Stimulated activated CD8-positive, alpha-beta memory T cell treated with anti-CD3 and anti-CD28 coated beads, Interleukin-7, amount 100 ng/mL, for 4 hours (primary cell): ENCODE measurements around the gene ZNF12.
"Not testable (repeated sequence)": the region's sequence is repeated elsewhere in the genome, so short reads cannot be mapped to it uniquely, and the experiment has no call there.

Experiments used
- DNase-seq, 2 donors: peaks; one replicate each; pipeline ENCODE4 v3.0.0-alpha.2; 2020; ENCODE audit warnings: low read depth in 2 of 2

Gene ZNF12

DNA sequence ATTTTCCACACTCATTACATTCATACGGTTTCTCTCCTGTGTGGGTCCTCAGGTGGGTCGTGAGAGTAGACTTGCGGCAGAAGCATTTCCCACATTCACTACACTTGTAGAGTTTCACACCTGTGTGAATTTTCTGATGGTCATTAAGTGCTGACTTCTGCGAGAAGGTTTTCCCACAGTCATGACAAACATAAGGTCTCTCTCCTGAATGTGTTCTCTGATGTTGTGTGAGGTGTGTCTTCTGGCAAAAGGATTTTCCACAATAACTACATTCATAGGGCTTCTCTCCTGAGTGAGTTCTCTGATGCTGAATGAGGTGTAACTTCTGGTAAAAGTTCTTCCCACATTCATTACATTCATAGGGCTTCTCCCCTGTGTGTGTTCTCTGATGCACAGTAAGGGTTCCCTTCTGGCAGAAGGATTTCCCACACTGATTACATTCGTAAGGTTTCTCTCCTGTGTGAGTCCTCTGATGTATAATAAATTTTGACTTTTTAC is 15.1 kb downstream of the ZNF12 start:
- no peak for DNase-seq

- no peak for DNase-seq
Observed at GRCh38 chr7:6691103-6691502, 15.6 kb downstream of the ZNF12 start.

GRCh38 chr7:6680146-6680545 is 26.6 kb downstream of the ZNF12 start:
- DNase-seq: no peak

GRCh38 chr7:6675807-6676405 is 30.8 kb downstream of the ZNF12 start:
- no peak for DNase-seq

- DNase-seq: not testable (repeated sequence)
Observed at GRCh38 chr7:6670851-6671250, 35.9 kb downstream of the ZNF12 start.

GRCh38 chr7:6658618-6659345 is 48.0 kb downstream of the ZNF12 start:
- DNase-seq: no peak

- no peak for DNase-seq
Observed at GRCh38 chr7:6656413-6656812, 50.3 kb downstream of the ZNF12 start.

DNA sequence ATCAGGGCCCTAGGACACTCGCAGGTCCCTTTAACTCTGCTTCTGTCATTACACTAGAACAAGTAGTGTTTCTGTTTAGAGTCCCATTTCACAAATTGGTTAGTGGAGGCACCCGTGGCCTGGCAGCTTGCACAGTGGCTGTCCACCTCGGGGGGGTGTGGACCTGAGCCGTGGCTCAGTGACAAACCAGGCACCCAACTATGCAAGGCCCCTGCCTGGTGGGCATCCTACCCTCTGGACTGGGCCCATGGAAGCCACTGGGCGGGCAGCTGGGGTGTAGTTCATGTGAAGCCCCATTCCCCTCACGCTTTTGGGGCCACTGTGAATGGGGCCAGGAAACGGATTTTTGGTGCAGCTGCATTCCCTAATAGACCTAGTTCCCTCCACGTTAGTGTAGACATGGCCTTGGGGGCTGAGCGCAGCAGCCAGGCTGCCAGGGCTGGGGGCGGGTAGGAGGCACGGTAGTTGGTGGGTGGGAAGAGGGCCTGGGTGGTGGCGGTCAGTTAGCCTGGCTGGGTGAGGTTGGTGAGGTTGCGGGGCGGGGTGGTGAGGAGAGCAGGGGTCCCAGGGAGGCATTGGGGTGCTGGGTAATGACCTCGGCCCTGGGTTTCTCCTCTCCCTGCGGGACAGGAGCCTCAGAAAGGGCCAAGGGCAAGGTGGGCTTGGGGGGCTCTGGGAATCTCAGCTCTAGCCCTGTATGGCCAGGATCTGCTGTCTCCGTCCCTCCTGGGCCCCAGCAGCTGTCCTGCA is 50.9 kb downstream of the ZNF12 start:
- no peak for DNase-seq

- DNase-seq: no peak
Observed at GRCh38 chr7:6654842-6655610, 51.7 kb downstream of the ZNF12 start.

DNA sequence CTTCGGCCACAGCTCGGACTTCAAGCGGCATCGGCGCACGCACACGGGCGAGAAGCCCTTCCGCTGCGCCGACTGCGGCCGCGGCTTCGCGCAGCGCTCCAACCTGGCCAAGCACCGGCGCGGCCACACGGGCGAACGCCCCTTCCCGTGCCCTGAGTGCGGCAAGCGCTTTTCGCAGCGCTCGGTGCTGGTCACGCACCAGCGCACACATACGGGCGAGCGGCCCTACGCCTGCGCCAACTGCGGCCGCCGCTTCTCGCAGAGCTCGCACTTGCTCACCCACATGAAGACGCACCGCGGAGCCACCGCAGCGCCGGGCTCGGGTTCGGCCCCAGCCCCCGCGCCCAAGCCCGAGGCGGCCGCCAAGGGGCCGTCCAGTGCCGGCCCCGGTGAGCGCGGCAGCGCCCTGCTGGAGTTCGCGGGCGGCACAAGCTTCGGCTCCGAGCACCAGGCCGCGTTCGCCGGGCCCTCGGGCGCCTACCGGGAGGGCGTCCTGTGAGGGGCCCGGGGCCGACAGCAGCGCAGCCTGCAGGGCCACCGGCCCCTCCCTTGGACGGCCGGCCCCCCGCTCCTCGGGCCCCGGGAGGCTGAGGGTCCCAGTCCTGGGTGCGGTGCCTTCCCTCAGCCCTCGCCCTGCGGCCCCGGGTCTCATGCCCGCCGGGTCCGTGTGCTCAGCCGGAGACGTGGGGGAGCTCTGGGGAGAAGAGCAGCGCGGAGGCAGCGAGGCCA is 52.5 kb downstream of the ZNF12 start:
- DNase-seq: no peak

GRCh38 chr7:6653071-6654003 is 53.4 kb downstream of the ZNF12 start:
- no peak for DNase-seq

GRCh38 chr7:6652446-6653011 is 54.2 kb downstream of the ZNF12 start:
- DNase-seq: no peak

DNA sequence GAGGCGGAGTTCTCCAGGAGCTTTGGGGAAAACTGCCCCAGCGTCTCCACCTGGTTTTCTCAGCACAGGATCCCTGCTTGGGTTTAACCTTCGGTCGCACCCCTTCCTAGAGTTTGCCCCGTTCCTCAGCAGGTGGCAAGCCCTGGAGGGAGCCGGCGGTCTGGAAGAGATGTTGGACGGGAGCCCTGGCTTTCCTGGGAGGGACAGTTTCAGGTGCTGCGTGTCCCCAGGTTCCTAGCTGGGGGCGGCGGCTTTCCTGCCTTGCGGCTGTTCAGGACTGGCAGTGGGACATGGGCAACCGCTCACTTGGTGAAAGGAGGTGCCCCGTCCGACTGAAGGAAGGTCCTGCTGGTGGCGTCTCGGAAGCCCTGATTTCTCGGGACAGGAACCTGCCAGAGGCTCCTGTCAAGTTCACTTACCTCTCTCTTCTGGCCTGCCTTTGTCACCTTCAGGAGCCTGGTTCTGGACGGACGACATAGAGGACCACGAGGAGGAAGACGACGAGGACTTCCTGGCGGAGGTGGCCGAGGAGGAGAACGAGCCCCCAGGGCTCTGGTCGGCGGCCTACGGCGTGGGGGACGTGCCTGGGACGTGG is 54.8 kb downstream of the ZNF12 start:
- DNase-seq: no peak

- no peak for DNase-seq
Observed at GRCh38 chr7:6650521-6651011, 56.2 kb downstream of the ZNF12 start.

- no peak for DNase-seq
Observed at GRCh38 chr7:6650086-6650485, 56.7 kb downstream of the ZNF12 start.

DNA sequence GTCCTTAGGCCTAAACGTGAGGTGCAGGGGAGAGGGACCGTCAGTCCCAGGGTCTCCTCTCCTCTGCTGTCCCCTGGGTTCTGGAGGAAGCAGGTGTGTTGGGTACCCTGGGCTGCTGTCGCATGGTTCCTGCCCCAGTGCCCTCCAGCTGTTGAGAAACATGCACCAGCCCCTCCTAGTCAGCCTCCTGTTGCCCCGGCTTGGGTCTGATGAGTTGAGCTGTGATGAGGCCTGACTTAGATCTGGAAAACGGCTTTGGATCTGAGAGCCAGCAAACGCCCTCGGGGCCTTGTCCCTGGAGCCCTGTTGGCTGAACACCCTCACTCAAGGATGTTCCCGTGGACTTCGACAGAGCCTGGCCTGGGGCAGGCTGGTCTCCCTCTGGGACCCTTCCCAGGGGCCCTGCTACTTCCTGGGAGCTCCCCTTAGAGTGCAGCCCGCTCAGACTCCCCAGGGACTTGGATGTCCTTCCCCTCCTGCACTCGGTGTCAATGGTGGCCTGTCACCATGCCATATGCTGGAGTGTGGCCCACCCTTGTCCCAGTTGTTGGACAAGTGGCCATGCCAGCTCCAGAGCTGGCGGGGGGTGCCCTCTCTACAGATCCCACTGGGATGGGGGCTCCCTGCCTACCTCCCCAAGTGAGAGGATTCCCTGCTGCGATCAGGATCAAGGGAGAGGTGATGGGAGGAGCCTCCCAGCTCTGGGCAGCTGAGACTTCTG is 57.3 kb downstream of the ZNF12 start:
- no peak for DNase-seq

GRCh38 chr7:6648815-6649104 is 58.0 kb downstream of the ZNF12 start:
- no peak for DNase-seq

GRCh38 chr7:6648066-6648814 is 58.5 kb downstream of the ZNF12 start:
- no peak for DNase-seq
